Erythroblast (primary cell): ENCODE data around the gene ANKEF1.
"Not testable (repeated sequence)": the region's sequence is repeated elsewhere in the genome, so short reads cannot be mapped to it uniquely, and the experiment has no call there.

Experiments used
- GATA1 ChIP-seq: IDR thresholded peaks from 2 replicates; pipeline ENCODE4 v1.6.1; 2011; ENCODE audit warnings: low read depth, mild to moderate bottlenecking, control low read depth, low read length, moderate library complexity
- POLR2A ChIP-seq: IDR thresholded peaks from 2 replicates; pipeline ENCODE4 v1.6.1; 2011; ENCODE audit warnings: mild to moderate bottlenecking, low read length

DNA sequence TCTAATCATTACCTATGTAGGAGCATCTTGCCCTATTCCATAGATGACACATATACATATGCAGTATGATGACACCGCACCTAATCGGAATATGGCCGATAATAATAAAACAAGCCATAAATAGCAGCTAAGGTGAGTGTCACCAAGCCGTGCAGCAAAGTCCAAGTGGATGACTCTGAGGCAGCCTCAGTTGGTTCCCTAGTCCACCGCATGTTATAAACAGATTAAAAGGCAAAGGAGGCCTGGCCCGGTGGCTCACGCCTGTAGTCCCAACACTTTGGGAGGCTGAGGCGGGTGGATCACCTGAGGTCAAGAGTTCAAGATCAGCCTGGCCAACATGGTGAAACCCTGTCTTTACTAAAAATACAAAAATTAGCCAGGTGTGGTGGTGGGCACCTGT is 1.5 kb downstream of the ANKEF1 start:
- not testable (repeated sequence) for TF ChIP-seq POLR2A, GATA1
